ENCODE data around the gene PTPN2.

The PTPN2 gene

DNA sequence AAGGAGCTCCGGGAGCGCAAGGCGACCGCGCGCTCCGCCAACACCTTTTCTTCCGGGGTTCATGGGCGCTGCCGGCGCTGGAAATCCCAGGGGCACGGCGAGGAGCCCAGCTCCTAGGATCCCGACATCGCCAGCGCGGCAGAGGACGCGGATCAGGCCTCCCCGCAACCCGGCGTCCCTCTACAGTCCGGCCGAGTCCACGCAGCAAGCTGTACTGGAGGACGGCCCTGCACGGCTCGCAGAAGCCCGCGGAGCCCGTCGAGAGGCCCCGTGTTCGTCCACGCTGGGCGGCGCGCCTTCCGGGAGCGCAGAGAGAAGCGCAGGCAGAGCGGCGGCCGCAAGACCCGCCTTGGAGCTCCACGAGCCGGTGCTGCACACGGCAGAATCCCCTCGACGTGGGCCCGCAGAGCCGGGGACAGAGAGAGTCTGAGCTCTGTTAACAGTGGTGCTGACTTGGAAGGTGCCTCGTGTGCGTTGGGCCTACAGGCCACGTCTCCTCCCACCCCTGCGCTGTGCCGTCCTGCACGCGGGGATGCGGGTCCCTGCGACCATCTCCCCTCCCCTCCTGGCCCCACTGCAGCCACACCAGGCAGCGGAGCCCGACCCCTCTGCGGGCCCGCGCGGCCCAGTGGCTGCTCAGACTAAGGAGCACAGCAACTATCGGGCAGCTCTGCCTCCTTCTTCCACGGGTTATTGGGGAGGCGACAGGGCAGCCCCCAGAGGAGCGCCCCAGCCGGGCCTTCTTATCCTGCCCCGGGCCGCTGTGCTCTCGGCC, 28.1 kb upstream of the PTPN2 start (continued):
- no peak for TF ChIP-seq TOX (CRISPR knock-in tag; IDR thresholded peaks at IDR 0.05; ENCODE audit: borderline replicate concordance)
- TF ChIP-seq, protein P1, sequence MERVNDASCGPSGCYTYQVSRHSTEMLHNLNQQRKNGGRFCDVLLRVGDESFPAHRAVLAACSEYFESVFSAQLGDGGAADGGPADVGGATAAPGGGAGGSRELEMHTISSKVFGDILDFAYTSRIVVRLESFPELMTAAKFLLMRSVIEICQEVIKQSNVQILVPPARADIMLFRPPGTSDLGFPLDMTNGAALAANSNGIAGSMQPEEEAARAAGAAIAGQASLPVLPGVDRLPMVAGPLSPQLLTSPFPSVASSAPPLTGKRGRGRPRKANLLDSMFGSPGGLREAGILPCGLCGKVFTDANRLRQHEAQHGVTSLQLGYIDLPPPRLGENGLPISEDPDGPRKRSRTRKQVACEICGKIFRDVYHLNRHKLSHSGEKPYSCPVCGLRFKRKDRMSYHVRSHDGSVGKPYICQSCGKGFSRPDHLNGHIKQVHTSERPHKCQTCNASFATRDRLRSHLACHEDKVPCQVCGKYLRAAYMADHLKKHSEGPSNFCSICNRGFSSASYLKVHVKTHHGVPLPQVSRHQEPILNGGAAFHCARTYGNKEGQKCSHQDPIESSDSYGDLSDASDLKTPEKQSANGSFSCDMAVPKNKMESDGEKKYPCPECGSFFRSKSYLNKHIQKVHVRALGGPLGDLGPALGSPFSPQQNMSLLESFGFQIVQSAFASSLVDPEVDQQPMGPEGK (CRISPR knock-in tag; IDR thresholded peaks at IDR 0.05; ENCODE audit: borderline replicate concordance), result no peak
- TF ChIP-seq BACH2 (CRISPR knock-in tag; IDR thresholded peaks at IDR 0.05; ENCODE audit: borderline replicate concordance), result no peak

DNA sequence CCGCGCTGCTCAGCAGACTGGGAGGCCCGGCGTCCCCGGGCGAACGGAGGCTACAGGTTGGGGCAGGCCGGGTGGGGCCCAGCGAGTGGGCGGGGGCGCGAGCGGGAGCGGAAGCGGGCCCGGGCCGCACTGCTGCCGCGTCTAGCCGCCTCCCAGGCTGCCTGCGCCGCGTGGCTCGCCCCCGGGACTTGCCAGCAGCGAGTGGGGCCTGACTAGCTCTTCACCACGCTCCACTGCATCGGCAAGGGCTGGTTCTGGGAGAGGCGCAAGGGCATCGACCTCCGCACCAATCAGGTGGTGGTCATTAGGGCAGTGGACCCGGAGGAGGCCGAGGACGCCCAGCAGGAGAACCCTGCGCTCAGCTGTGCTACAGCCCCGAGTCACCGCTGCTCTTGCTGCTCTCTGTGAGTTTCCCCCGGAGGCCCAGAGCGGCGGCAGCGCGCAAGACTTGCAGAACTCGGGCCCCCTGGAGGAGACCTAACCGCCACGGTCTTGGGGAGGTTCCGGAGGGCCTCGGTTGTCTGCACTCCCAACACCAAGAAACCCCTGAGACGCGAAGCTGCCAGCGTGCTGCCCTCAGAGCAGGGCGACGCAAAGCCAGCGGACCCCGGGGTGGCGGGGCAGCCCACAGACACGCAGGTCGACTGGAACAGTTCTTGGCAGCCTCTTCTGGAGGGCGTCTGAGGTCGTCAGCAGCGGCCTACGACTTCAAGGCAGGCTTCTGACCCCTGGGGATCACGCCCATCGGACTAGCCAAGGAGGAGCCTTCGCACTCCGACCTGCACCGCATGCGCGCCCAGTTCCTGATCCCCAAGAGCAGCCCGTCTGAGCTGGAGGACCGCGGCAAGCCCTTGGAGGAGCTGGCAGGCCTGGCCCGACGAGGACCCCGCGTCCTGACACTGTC, 27.2 kb upstream of the PTPN2 start:
- no peak for ATAC-seq
- TF ChIP-seq, protein P2, sequence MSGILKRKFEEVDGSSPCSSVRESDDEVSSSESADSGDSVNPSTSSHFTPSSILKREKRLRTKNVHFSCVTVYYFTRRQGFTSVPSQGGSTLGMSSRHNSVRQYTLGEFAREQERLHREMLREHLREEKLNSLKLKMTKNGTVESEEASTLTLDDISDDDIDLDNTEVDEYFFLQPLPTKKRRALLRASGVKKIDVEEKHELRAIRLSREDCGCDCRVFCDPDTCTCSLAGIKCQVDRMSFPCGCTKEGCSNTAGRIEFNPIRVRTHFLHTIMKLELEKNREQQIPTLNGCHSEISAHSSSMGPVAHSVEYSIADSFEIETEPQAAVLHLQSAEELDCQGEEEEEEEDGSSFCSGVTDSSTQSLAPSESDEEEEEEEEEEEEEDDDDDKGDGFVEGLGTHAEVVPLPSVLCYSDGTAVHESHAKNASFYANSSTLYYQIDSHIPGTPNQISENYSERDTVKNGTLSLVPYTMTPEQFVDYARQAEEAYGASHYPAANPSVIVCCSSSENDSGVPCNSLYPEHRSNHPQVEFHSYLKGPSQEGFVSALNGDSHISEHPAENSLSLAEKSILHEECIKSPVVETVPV (CRISPR knock-in tag; IDR thresholded peaks at IDR 0.05), result no peak
- TF ChIP-seq, protein P3, sequence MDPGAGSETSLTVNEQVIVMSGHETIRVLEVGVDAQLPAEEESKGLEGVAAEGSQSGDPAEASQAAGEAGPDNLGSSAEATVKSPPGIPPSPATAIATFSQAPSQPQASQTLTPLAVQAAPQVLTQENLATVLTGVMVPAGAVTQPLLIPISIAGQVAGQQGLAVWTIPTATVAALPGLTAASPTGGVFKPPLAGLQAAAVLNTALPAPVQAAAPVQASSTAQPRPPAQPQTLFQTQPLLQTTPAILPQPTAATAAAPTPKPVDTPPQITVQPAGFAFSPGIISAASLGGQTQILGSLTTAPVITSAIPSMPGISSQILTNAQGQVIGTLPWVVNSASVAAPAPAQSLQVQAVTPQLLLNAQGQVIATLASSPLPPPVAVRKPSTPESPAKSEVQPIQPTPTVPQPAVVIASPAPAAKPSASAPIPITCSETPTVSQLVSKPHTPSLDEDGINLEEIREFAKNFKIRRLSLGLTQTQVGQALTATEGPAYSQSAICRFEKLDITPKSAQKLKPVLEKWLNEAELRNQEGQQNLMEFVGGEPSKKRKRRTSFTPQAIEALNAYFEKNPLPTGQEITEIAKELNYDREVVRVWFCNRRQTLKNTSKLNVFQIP (CRISPR knock-in tag; IDR thresholded peaks at IDR 0.05; ENCODE audit: borderline replicate concordance, low read depth), result no peak
- TF ChIP-seq ISL1 (CRISPR knock-in tag; IDR thresholded peaks at IDR 0.05) (no peak), TCF4 (CRISPR knock-in tag; IDR thresholded peaks at IDR 0.05; ENCODE audit: borderline replicate concordance) (no peak), ESRRG (CRISPR knock-in tag; IDR thresholded peaks at IDR 0.05) (no peak), ZFP30 (CRISPR knock-in tag; IDR thresholded peaks at IDR 0.05) (no peak)
- TF ChIP-seq, protein P4, sequence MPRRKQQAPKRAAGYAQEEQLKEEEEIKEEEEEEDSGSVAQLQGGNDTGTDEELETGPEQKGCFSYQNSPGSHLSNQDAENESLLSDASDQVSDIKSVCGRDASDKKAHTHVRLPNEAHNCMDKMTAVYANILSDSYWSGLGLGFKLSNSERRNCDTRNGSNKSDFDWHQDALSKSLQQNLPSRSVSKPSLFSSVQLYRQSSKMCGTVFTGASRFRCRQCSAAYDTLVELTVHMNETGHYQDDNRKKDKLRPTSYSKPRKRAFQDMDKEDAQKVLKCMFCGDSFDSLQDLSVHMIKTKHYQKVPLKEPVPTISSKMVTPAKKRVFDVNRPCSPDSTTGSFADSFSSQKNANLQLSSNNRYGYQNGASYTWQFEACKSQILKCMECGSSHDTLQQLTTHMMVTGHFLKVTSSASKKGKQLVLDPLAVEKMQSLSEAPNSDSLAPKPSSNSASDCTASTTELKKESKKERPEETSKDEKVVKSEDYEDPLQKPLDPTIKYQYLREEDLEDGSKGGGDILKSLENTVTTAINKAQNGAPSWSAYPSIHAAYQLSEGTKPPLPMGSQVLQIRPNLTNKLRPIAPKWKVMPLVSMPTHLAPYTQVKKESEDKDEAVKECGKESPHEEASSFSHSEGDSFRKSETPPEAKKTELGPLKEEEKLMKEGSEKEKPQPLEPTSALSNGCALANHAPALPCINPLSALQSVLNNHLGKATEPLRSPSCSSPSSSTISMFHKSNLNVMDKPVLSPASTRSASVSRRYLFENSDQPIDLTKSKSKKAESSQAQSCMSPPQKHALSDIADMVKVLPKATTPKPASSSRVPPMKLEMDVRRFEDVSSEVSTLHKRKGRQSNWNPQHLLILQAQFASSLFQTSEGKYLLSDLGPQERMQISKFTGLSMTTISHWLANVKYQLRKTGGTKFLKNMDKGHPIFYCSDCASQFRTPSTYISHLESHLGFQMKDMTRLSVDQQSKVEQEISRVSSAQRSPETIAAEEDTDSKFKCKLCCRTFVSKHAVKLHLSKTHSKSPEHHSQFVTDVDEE (CRISPR knock-in tag; IDR thresholded peaks at IDR 0.05), result no peak

DNA sequence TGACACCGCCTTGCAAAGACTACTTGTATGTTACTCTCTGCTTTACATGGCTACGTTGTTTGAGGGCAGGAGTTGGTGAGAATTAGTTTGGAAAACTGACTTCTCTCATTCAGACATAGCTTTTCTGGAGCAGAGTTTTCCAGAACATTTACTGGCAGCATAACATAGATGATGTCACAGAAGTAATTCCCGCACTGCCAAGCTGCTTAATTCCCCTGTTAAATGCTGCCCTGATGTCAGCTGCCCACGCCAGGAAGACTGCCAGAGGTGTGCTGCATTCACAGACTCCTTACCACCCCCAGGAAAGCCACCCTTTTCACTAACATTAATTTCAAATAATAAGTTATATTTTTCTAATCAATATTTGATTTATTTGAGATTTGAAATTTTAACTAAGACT, 24.7 kb upstream of the PTPN2 start:
- TF ChIP-seq ARNTL (CRISPR knock-in tag; IDR thresholded peaks at IDR 0.05; ENCODE audit: borderline replicate concordance, low read depth) (no peak), GLIS3 (CRISPR knock-in tag; IDR thresholded peaks at IDR 0.05) (no peak), OSR1 (CRISPR knock-in tag; IDR thresholded peaks at IDR 0.05) (no peak), ESRRG (CRISPR knock-in tag; IDR thresholded peaks at IDR 0.05) (no peak)
- no peak for ATAC-seq

DNA sequence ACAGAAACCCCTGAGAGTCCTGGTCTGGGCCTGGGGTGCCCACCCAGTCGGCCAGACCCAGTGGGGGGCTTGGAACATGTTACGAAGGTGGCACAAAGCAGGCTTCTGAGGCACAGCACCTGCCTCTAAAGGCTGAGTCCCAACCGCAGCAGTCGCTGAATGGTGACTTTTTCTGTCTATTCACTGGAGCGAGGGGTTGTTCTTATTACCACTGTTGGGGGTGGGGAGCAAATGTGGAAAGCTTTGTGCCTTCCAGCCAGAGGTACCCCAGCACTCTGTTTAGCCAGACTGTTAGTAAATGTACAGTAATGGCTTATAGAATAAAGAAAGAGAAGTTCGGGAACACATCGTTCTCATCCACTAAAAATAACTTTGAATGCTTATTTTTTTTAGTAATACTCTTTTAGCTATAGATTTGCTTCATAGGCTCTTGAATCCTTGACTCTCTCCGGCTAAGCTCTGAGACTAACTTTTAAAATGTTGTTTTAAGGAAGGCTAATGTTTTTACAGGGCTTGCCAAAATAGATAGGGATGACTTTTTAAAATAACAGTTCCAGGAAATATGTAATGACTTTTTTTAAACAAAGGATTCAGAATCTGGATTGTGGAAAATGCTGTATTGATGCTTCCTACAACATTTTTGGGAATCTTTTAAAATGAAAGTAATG, 23.4 kb upstream of the PTPN2 start:
- ATAC-seq, result no peak
- TF ChIP-seq SNAI2 (CRISPR knock-in tag; IDR thresholded peaks at IDR 0.05) (no peak), ZNF70 (CRISPR knock-in tag; IDR thresholded peaks at IDR 0.05) (no peak), ZFP3 (CRISPR knock-in tag; IDR thresholded peaks at IDR 0.05) (no peak), OSR1 (CRISPR knock-in tag; IDR thresholded peaks at IDR 0.05) (no peak), ZNF565 (CRISPR knock-in tag; conservative IDR thresholded peaks at IDR 0.05; ENCODE audit: low read depth) (no peak), ZC3H10 (CRISPR knock-in tag; IDR thresholded peaks at IDR 0.05) (no peak), RARB (CRISPR knock-in tag; IDR thresholded peaks at IDR 0.05) (no peak)
- TF ChIP-seq, protein P4 (CRISPR knock-in tag; IDR thresholded peaks at IDR 0.05), result no peak
- TF ChIP-seq, protein P2 (CRISPR knock-in tag; IDR thresholded peaks at IDR 0.05), result no peak
- TF ChIP-seq, protein P3 (CRISPR knock-in tag; IDR thresholded peaks at IDR 0.05; ENCODE audit: borderline replicate concordance, low read depth), result no peak
